ENCODE data around the gene PPIP5K1.

Gene PPIP5K1

GRCh38 chr15:43488790-43489189, 101.2 kb downstream of the PPIP5K1 start:
- DNase-seq (ENCODE audit: low spot score), result no peak

GRCh38 chr15:43487271-43487895, 102.6 kb downstream of the PPIP5K1 start:
- no peak for DNase-seq (ENCODE audit: low spot score)

GRCh38 chr15:43484455-43484854, 105.6 kb downstream of the PPIP5K1 start:
- DNase-seq (ENCODE audit: low spot score), result no peak
